GM12892 (cell line): ENCODE results near the gene HS3ST5.
"Not testable (repeated sequence)": the region's sequence is repeated elsewhere in the genome, so short reads cannot be mapped to it uniquely, and the experiment has no call there.

Experiments used
- POLR2A ChIP-seq: IDR thresholded peaks from 2 replicates; pipeline ENCODE4 v1.6.1; 2011; ENCODE audit warnings: low read depth, low read length, control low read depth
- POLR2AphosphoS5 ChIP-seq: IDR thresholded peaks from 2 replicates; pipeline ENCODE4 v1.6.1; 2011; ENCODE audit warnings: low read depth, low read length, control low read depth
- TAF1 ChIP-seq: IDR thresholded peaks from 2 replicates; pipeline ENCODE4 v1.6.1; 2011; ENCODE audit warnings: low read depth, mild to moderate bottlenecking, control low read depth, low read length, borderline replicate concordance

DNA sequence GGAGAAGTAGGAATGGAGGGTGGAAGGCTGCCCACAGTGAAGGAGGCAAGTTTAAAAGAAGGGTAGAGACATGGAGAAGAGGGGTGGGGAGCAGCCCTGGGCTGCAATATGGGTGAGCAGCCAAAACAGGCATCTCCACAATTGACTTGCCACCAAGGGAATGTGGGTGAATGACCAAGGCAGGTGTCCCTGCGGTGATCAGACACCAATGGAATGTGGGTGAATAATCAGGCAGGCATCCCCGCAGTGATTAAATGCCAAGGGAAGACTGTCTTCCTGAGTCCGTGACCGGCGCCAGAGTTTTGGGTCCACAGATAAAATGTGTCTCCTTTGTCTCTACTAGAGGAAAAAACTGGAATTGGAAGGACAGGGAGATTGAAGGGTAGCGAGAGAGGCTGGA lies 325.7 kb downstream of the HS3ST5 start:
- TF ChIP-seq TAF1, POLR2A, POLR2AphosphoS5: not testable (repeated sequence)
